Kidney epithelial cell (primary cell): Measurements from ENCODE around the gene TMEM187. TPM values are rescaled to one million over a fixed set of nuclear protein-coding genes. Genes with fewer than 3 reads are reported as not detected.

Experiments
- DNase-seq: peaks from one replicate; pipeline ENCODE4 v3.0.0-alpha.2; 2010; ENCODE audit warnings: low read depth
- H3K27me3 ChIP-seq: 2 replicates; pipeline ENCODE4 v1.6.0; 2011; ENCODE audit warnings: low read length; ENCODE audit not compliant: control insufficient read depth, insufficient read depth
- H3K36me3 ChIP-seq: 2 replicates; pipeline ENCODE4 v1.5.1; 2011; ENCODE audit warnings: low read length; ENCODE audit not compliant: control insufficient read depth, insufficient read depth
- H3K4me3 ChIP-seq: 2 replicates; pipeline ENCODE4 v1.5.1; 2011; ENCODE audit warnings: low read depth, mild to moderate bottlenecking, control low read depth, low read length
- CTCF ChIP-seq: IDR thresholded peaks from 2 replicates; pipeline ENCODE4 v1.5.1; 2011; ENCODE audit warnings: mild to moderate bottlenecking, moderate library complexity, low read length, control low read depth, inconsistent platforms; ENCODE audit not compliant: insufficient read depth, poor library complexity, severe bottlenecking
- total RNA-seq: library from RNA; depleted of rRNA; stranded (reverse); fragments of >200 nt; gene quantifications from 2 replicates; pipeline ENCODE4 v1.2.3, GENCODE V29; 2015

Gene TMEM187
- total RNA-seq, 1 donor from 2014 or later = 6.7 TPM

DNA sequence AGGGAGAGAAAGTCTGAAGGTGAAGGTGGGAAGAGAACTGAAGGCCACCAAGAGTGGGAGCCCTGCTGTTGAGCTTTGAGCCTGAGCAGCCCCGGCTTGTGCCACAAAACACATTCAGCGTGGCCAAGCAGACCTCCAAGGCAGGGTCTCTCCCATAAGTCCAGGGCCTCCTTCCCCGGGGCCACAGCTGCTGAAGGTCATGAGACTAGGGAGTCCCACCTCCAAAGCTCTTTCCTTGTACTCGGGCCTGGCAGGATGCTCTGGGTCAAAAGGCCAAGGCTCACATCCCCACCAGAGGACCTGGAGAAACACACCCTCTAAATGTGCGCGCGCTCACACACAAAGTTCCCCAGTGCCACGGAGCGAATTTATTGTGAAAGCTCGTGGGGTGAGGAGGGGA lies 43.0 kb upstream of the TMEM187 start:
- no peak overlapping the region for H3K4me3 ChIP-seq

GRCh38 chrX:153930011-153930910 lies 42.3 kb upstream of the TMEM187 start:
- Histone ChIP-seq H3K27me3 (no peaks in the 10 kb centered on the region), H3K4me3 (no peak overlapping the region), H3K36me3 (no peaks in the 10 kb centered on the region)
- no peak for DNase-seq
- no peak for TF ChIP-seq CTCF

More for the DNA sequence above, 43.0 kb upstream of the TMEM187 start:
- Histone ChIP-seq H3K27me3 (no peaks in the 10 kb centered on the region), H3K36me3 (no peaks in the 10 kb centered on the region)
- DNase-seq = no peak
- no peak for TF ChIP-seq CTCF

DNA sequence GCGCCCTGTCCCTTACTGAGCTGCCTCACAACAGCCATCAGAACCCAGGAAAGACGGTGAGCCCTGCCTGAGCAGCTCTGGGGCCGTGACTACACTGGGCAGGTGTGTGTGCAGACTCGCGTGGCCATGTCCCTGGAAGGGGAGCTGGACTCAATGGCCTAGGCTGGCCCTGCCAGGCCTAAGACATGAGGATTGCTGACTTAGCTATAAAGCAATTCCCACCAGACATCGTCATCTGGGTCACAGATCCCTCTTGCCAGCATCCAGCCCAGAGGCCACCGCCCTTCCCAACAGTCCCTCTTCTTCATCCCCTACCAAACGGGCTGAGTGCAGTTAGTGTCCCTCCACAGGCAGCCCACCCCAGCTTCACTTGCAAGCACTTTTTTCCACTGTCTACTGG lies 41.4 kb upstream of the TMEM187 start:
- no peak for TF ChIP-seq CTCF
- no peak for DNase-seq
- H3K36me3 ChIP-seq = no peaks in the 10 kb centered on the region
- H3K27me3 ChIP-seq = no peaks in the 10 kb centered on the region
- no peak overlapping the region for H3K4me3 ChIP-seq

DNA sequence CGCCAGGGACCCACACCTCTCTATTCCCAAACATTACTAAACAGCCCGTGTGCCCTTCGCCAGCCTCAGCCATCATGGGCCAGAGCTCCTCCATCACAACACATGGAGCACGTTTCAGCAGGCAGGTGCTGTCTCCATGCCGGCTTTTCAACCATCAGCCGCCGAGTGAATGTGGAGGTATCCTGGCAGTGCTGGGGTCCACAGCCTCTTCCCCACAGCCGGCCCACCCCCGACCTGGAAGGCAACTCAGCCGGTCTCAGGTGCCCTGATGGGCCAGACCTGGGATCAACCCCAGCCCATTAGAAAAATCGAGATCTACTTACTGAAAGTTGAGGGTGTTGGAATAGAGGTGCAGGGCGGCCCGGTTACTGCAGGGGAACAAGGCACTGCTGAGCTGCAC lies 40.8 kb upstream of the TMEM187 start:
- DNase-seq = no peak
- no peaks in the 10 kb centered on the region for H3K36me3 ChIP-seq

DNA sequence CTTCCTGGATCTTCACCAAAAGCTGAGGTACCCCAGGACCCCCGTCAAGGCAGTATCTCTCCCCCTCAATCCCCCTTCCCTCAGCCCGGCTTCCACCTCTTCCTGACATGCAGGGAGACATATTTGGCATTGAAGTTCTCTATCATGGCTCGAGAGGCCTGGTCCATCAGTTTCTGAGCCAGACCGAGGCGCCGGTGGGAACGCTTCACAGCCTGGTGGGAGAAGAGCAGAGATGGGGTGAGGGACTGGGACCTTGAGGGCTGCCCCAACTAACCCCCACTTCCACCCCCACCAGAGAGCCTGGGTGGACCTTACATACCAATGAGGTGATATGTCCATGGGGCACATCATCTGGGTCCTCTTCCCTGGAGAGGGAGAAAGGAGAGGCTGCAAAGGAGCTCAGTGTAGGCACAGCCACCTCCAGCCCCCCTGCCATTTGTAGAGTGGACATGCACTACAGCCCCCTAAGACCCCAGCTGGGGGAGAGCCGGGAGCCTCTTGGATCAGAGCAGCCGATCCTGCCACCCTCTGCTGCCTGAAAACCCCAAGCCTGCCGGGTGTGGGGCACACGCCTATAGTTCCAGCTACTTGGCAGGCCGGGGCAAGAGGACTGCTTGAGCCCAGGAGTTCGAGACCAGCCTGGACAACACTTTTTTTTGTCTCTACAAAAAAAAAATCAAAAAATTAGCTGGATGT lies 40.2 kb upstream of the TMEM187 start:
- DNase-seq = no peak
- H3K36me3 ChIP-seq = no peaks in the 10 kb centered on the region
- TF ChIP-seq CTCF = no peak
- no peaks in the 10 kb centered on the region for H3K27me3 ChIP-seq
- H3K4me3 ChIP-seq = no peak overlapping the region

More for the DNA sequence above, 40.8 kb upstream of the TMEM187 start:
- Histone ChIP-seq H3K27me3 (no peaks in the 10 kb centered on the region), H3K4me3 (no peak overlapping the region)
- TF ChIP-seq CTCF = no peak
